ENCODE data around the gene DCK. TPM values are rescaled to one million over a fixed set of nuclear protein-coding genes. Genes with fewer than 3 reads are reported as not detected.

The DCK gene
- total and polyA plus RNA-seq, 9 of the 15 experiments (the other 6 are each of a cell fraction or from before 2014, with no cell fraction given) = 11.3 to 25.8 (median 19.6) TPM

GRCh38 chr4:70996018-70996360 is 2.5 kb downstream of the DCK start:
- Histone ChIP-seq H3K36me3 (ENCODE audit: control insufficient read depth, insufficient read depth, low read length) (peaks cover 15% of the 10 kb centered on the region; the same call in 1 of the 3 replicates), H2AFZ (ENCODE audit: low read depth, low read length) (no peak overlapping the region), H3K9me1 (ENCODE audit: control insufficient read depth, insufficient read depth, low read length) (no peaks in the 10 kb centered on the region), H3K4me2 (ENCODE audit: insufficient read depth, low read length) (peak overlapping the region; percentile 85), H3K79me2 (ENCODE audit: control insufficient read depth, insufficient read depth, low read length) (peaks cover 55% of the 10 kb centered on the region), H3K9ac (ENCODE audit: insufficient read depth in 1 of 2, low read depth in 2 of 2, low read length in 2 of 2) (peak overlapping the region; percentile 37 to 68; a peak in 2 of 4 replicates), H3K4me3 (peak overlapping the region; percentile 9; the same call in 1 of the 2 replicates), H3K27ac (ENCODE audit: extremely low read depth, low read depth, low read length) (no peak overlapping the region), H4K20me1 (replicated peaks; ENCODE audit: control insufficient read depth, insufficient read depth, low read length) (no peaks in the 10 kb centered on the region), H3K4me1 (replicated peaks in 1 of 2; ENCODE audit: control insufficient read depth in 2 of 2, insufficient read depth in 2 of 2, low read length in 2 of 2) (peaks cover 15 to 19% of the 10 kb centered on the region in 2 experiments; a peak in 4 of 5 replicates), H3K27me3 (ENCODE audit: control insufficient read depth in 2 of 2, insufficient read depth in 2 of 2, low read length in 2 of 2) (no peaks in the 10 kb centered on the region), H3K9me3 (replicated peaks; ENCODE audit: control insufficient read depth, insufficient read depth, low read depth, low read length) (no peaks in the 10 kb centered on the region)
- DNase-seq (ENCODE audit: extremely low read depth in 1 of 4, low spot score in 3 of 4) (no peak), FAIRE-seq (no peak), ATAC-seq (peak; percentile 2; the same call in 1 of the 3 replicates)
- ChIA-PET POLR2A (interaction anchor here (0.5 to 1.0 kb wide), 2 partner anchors 10 to 82 kb away, joined by 3 to 5 read pairs; no protein-coding TSS in a partner anchor), CTCF (ENCODE audit: low intra/inter-chr PET ratio) (no interaction called here)
- WGBS (ENCODE audit: insufficient coverage, low coverage, missing lambda C conversion rate) = 11% methylated on average over 4 of the region's 4 CpGs
- BruUV-seq (replicated peaks) = no TSS peak
- in situ Hi-C loops (cut with MboI) = no loop called here
- intact Hi-C loops (cut with micrococcal nuclease) = loop anchor here (10.0 kb wide), 1 partner anchor 291 kb away; no protein-coding TSS in a partner anchor
- TF ChIP-seq, protein P1, sequence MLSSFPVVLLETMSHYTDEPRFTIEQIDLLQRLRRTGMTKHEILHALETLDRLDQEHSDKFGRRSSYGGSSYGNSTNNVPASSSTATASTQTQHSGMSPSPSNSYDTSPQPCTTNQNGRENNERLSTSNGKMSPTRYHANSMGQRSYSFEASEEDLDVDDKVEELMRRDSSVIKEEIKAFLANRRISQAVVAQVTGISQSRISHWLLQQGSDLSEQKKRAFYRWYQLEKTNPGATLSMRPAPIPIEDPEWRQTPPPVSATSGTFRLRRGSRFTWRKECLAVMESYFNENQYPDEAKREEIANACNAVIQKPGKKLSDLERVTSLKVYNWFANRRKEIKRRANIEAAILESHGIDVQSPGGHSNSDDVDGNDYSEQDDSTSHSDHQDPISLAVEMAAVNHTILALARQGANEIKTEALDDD (IDR thresholded peaks at IDR 0.05) = 0 out of 2 replicates have a peak, but pooled peaks have one; percentile 29
- TF ChIP-seq HINFP (tag; conservative IDR thresholded peaks at IDR 0.05; ENCODE audit: low read depth) (no peak), ZNF384 (IDR thresholded peaks at IDR 0.05; ENCODE audit: low read depth, low read length) (peak; percentile 49; the same call in 1 of the 2 replicates), GABPB1 (CRISPR knock-in tag; IDR thresholded peaks at IDR 0.05) (no peak), NR1H2 (CRISPR knock-in tag; IDR thresholded peaks at IDR 0.05) (no peak), IRF9 (tag; IDR thresholded peaks at IDR 0.05) (no peak), BCL6 (CRISPR knock-in tag; IDR thresholded peaks at IDR 0.05) (no peak), LARP7 (IDR thresholded peaks at IDR 0.05) (no peak), POLR2H (tag; IDR thresholded peaks at IDR 0.05; ENCODE audit: low read depth) (no peak), ZNF121 (CRISPR knock-in tag; conservative IDR thresholded peaks at IDR 0.05) (no peak)
- TF ChIP-seq, protein P2, sequence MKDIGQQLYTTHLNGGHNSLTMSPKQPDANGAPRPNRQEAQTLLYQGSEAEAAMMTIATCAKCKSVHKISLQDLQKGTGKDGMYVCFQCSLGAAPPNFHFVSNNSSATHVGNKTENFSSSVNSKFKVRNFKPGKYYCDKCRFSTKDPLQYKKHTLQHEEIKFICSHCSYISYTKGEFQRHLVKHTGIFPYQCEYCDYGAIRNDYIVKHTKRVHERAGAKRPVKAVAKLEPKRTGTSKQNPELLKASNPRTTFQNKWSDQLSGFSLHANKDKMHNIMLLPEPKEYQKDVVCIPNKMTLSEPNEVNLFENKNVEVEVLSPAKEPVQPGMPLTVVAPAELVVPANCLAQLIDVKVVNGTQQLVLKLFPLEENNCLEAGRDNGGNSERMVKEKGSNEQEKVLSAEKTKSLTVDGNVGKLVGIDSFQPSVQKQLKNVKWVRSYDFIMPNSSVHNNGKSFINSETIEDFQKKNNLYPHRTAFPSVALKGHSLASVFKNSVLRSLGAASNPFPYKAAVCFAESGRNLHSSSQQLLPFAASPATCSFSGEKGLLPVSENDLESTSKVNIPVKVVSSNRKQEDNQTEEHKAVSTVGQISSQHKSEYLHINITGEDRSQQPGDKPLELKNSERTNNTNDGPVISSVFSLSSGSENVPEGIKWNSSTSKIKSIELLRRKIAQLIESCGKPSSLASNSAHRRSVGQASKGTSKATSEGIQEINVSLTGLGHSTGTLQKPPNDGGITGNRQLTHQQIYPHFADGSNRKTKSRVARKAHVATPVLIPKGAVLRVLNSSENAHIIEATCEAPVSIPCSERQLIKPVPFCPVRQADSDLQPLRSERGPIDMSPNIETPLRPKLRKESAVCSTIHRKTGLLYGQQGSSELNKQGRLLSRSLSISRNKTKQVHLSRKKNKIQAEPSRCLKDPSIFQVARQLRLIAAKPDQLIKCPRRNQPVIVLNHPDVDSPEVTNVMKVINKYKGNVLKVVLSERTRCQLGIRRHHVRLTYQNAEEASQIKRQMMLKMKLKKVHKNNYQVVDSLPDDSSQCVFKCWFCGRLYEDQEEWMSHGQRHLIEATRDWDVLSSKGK (CRISPR knock-in tag; IDR thresholded peaks at IDR 0.05) = no peak
